ENCODE results near the gene HGFAC. TPM values are rescaled to one million over a fixed set of nuclear protein-coding genes. Genes with fewer than 3 reads are reported as not detected.

The HGFAC gene
- total RNA-seq, 8 experiments from 2014 or later = 0.42 to 2.5 (median 1.8) TPM; not detected in 2

GRCh38 chr4:3471098-3471760 is 29.5 kb downstream of the HGFAC start:
- no peak for ATAC-seq (replicated peaks in 6 of 8)
- WGBS, 10 experiments = 78 to 100% (median 87%) methylated on average over 1 to 16 of the region's 23 CpGs; no CpG with 5 or more reads in 5 of the 10 experiments
- in situ Hi-C loops (cut with MboI; ENCODE audit: low pct_unique_long_range_greater_than_20kb in 2 of 9, low sequenced_read_pairs in 9 of 9, unreplicated experiment in 9 of 9) = no loop called here

DNA sequence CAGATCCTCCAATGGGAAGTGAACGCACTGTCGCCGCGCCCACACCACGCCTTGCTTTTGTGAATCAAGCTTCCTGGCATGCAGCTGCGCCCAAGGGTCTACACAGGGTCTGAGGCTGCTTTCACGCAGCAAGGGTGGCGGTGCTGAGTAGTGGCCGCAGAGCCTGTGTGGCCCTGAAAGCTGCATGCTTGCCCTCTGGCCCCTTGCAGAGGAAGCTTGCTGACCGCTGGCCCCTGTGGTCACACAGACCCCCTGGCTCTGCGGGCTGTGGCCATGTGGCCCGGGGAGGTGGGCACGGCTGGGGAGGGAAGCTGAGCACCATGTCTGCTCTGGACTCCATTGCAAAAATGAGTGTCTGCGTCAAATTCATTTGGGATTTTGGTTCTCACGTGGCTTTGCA is 30.1 kb downstream of the HGFAC start:
- H3K4me3 ChIP-seq = no peak overlapping the region
- in situ Hi-C loops (cut with MboI; ENCODE audit: low pct_unique_long_range_greater_than_20kb in 2 of 9, low sequenced_read_pairs in 9 of 9, unreplicated experiment in 9 of 9) = no loop called here
- ATAC-seq (replicated peaks in 6 of 8) = no peak
- H3K4me1 ChIP-seq (replicated peaks in 1 of 2) = peaks cover 6 to 16% of the 10 kb centered on the region in 2 donors
- WGBS, 10 experiments = 40 to 87% (median 84%) methylated on average over 2 to 14 of the region's 15 CpGs; no CpG with 5 or more reads in 6 of the 10 experiments
- no peak overlapping the region for H3K27ac ChIP-seq

More at GRCh38 chr4:3471098-3471760, 29.5 kb downstream of the HGFAC start:
- peaks cover 5 to 17% of the 10 kb centered on the region in 2 donors for H3K4me1 ChIP-seq (replicated peaks in 1 of 2)
- H3K27ac ChIP-seq = no peak overlapping the region
- H3K4me3 ChIP-seq = no peak overlapping the region

DNA sequence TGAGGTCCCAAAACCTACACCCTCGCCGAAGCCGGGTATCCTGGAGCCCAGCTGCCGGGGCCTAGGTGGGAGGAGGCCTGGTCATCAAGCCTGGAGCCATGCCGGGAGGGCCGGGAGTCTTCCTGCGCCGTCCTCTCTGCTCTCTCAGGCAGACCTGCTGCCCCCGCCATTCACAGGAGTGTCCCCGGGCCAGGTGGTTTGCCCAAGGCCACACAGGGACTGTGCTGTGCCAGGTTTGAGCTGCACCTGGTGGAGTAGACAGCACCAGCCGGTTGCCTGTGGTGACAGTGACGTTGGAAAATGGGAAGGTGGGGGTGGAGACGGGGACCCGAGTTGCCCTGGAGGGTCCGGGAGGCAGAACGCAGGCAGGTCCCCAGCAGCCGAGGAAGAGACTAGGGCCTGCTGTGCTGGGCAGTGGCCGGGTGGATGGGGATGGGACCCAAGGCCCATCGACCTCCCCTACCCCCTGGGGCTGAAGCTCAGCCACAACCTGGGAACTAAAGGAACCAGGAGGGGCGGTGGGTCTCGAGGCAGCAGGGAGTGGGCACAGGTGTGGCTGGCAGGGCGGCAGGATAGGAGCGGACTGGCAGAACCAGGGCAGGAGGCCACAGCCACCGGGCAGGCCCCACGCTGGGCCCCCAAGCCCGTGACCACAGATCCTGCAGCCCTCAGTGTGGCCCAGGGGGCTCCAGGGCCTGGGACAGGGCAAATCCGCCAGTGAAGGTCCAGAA is 30.8 kb downstream of the HGFAC start:
- ATAC-seq (replicated peaks in 6 of 8) = peak in 1 of 8 experiments; percentile 18
- in situ Hi-C loops (cut with MboI; ENCODE audit: low pct_unique_long_range_greater_than_20kb in 2 of 9, low sequenced_read_pairs in 9 of 9, unreplicated experiment in 9 of 9) = no loop called here
- no peak overlapping the region for H3K27ac ChIP-seq
- no peak overlapping the region for H3K4me3 ChIP-seq
- 59 to 93% (median 89%) methylated on average over 3 to 7 of the region's 27 CpGs; no CpG with 5 or more reads in 7 of the 10 experiments for WGBS, 10 experiments
- H3K4me1 ChIP-seq (replicated peaks in 1 of 2) = peaks cover 5 to 10% of the 10 kb centered on the region in 2 donors

- Histone ChIP-seq H3K4me3 (no peak overlapping the region), H3K27ac (no peak overlapping the region), H3K4me1 (replicated peaks in 1 of 2) (peaks cover 12 to 15% of the 10 kb centered on the region in 2 donors)
- in situ Hi-C loops (cut with MboI; ENCODE audit: low pct_unique_long_range_greater_than_20kb in 2 of 9, low sequenced_read_pairs in 9 of 9, unreplicated experiment in 9 of 9) = no loop called here
- ATAC-seq (replicated peaks in 6 of 8) = peak in 3 of 8 experiments; percentile 11 to 36 (median 35)
- 48 to 94% methylated on average over 9 of the region's 41 CpGs; no CpG with 5 or more reads in 8 of the 10 experiments for WGBS, 10 experiments
Measured at GRCh38 chr4:3473181-3473950, 31.6 kb downstream of the HGFAC start.

GRCh38 chr4:3473996-3474765 is 32.4 kb downstream of the HGFAC start:
- Histone ChIP-seq H3K27ac (no peak overlapping the region), H3K4me1 (replicated peaks in 1 of 2) (peaks cover 15 to 18% of the 10 kb centered on the region in 2 donors), H3K4me3 (no peak overlapping the region)
- in situ Hi-C loops (cut with MboI; ENCODE audit: low pct_unique_long_range_greater_than_20kb in 2 of 9, low sequenced_read_pairs in 9 of 9, unreplicated experiment in 9 of 9) = no loop called here
- ATAC-seq (replicated peaks in 6 of 8) = peak in 1 of 8 experiments; percentile 61
- WGBS, 10 experiments = 40 to 100% (median 94%) methylated on average over 1 to 5 of the region's 13 CpGs; no CpG with 5 or more reads in 3 of the 10 experiments

GRCh38 chr4:3475041-3475712 is 33.4 kb downstream of the HGFAC start:
- no peak overlapping the region for H3K4me3 ChIP-seq
- WGBS, 10 experiments = 88 to 100% (median 93%) methylated on average over 1 to 3 of the region's 15 CpGs; no CpG with 5 or more reads in 7 of the 10 experiments
- ATAC-seq (replicated peaks in 6 of 8) = no peak
- H3K4me1 ChIP-seq (replicated peaks in 1 of 2) = peaks cover 12 to 18% of the 10 kb centered on the region in 2 donors
- H3K27ac ChIP-seq = no peak overlapping the region
- in situ Hi-C loops (cut with MboI; ENCODE audit: low pct_unique_long_range_greater_than_20kb in 2 of 9, low sequenced_read_pairs in 9 of 9, unreplicated experiment in 9 of 9) = no loop called here

GRCh38 chr4:3475713-3476260 is 34.0 kb downstream of the HGFAC start:
- no peak overlapping the region for H3K4me3 ChIP-seq
- in situ Hi-C loops (cut with MboI; ENCODE audit: low pct_unique_long_range_greater_than_20kb in 2 of 9, low sequenced_read_pairs in 9 of 9, unreplicated experiment in 9 of 9) = no loop called here
- H3K27ac ChIP-seq = no peak overlapping the region
- no peak for ATAC-seq (replicated peaks in 6 of 8)
- WGBS, 10 experiments = 100% methylated on average over 1 of the region's 22 CpGs; no CpG with 5 or more reads in 9 of the 10 experiments
- peaks cover 15 to 22% of the 10 kb centered on the region in 2 donors for H3K4me1 ChIP-seq (replicated peaks in 1 of 2)

- Histone ChIP-seq H3K4me1 (replicated peaks in 1 of 2) (peaks cover 16 to 28% of the 10 kb centered on the region in 2 donors), H3K27ac (no peak overlapping the region), H3K4me3 (no peak overlapping the region)
- 85 to 100% (median 93%) methylated on average over 1 to 8 of the region's 22 CpGs; no CpG with 5 or more reads in 7 of the 10 experiments for WGBS, 10 experiments
- in situ Hi-C loops (cut with MboI; ENCODE audit: low pct_unique_long_range_greater_than_20kb in 2 of 9, low sequenced_read_pairs in 9 of 9, unreplicated experiment in 9 of 9) = no loop called here
- ATAC-seq (replicated peaks in 6 of 8) = no peak
Measured at GRCh38 chr4:3476341-3476747, 34.6 kb downstream of the HGFAC start.

DNA sequence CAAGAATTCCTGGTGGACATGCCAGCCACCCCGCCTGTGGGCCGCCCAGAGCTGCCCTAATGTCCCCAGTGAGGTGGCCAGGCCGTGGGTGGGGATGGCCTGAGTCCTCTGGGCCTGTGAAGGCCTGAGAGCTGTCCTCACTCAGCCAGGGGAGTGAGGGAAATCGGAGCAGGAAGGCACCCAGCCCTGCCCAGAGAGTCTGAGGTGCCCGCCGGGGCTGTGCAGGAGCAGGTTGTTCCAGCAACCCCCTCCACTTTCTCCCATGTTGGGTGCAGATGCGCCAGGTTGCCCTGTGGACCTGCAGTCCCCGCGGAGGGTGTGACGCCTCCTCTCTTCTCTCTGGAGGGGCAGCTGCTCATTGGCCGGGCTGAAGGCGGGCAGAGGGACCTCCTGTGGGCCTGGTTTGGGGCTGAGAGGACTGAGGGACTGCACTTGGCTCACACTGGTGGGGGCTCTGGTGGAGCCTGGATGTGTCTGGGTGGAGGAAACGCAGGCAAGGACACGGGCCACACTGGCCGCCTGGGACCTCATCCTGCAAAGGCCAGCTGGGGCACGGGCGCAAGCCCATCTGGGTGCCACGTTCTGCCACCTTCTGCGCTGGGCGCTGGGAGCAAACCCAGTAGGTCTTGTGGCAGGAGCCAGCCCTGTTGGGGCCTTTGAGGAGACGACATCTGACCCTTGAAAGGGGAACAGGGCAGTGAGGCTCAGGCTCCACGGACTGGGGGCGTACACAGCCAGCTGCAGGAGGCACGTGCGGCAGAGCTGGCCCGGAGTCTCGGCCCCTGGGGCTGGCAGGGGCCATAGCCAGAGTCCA is 35.4 kb downstream of the HGFAC start:
- in situ Hi-C loops (cut with MboI; ENCODE audit: low pct_unique_long_range_greater_than_20kb in 2 of 9, low sequenced_read_pairs in 9 of 9, unreplicated experiment in 9 of 9) = no loop called here
- H3K27ac ChIP-seq = no peak overlapping the region
- H3K4me1 ChIP-seq (replicated peaks in 1 of 2) = peaks cover 16 to 31% of the 10 kb centered on the region in 2 donors
- no peak overlapping the region for H3K4me3 ChIP-seq
- ATAC-seq (replicated peaks in 6 of 8) = no peak
- WGBS, 10 experiments = 0 to 100% (median 58%) methylated on average over 1 to 4 of the region's 27 CpGs; no CpG with 5 or more reads in 4 of the 10 experiments

- Histone ChIP-seq H3K4me3 (no peak overlapping the region), H3K27ac (no peak overlapping the region), H3K4me1 (replicated peaks in 1 of 2) (peaks cover 16 to 31% of the 10 kb centered on the region in 2 donors)
- 20 to 70% (median 53%) methylated on average over 1 to 3 of the region's 23 CpGs; no CpG with 5 or more reads in 6 of the 10 experiments for WGBS, 10 experiments
- in situ Hi-C loops (cut with MboI; ENCODE audit: low pct_unique_long_range_greater_than_20kb in 2 of 9, low sequenced_read_pairs in 9 of 9, unreplicated experiment in 9 of 9) = no loop called here
- ATAC-seq (replicated peaks in 6 of 8) = peak in 2 of 8 experiments; percentile 4 to 31
Measured at GRCh38 chr4:3477750-3478430, 36.1 kb downstream of the HGFAC start.

Data from motor neuron (in vitro differentiated cells).